GM19463 (cell line): ENCODE measurements around the gene NAA40.
A peak's percentile ranks its signal among the peaks of the same experiment; 100 is the strongest.
"Not testable (repeated sequence)": the region's sequence is repeated elsewhere in the genome, so short reads cannot be mapped to it uniquely, and the experiment has no call there.

Experiments
- ATAC-seq: cut with Tn5 transposase; IDR thresholded peaks from one replicate; pipeline ENCODE4 v1.9.1; 2021; ENCODE audit warnings: mild to moderate bottlenecking, moderate library complexity; ENCODE audit not compliant: unreplicated experiment

NAA40 gene

DNA sequence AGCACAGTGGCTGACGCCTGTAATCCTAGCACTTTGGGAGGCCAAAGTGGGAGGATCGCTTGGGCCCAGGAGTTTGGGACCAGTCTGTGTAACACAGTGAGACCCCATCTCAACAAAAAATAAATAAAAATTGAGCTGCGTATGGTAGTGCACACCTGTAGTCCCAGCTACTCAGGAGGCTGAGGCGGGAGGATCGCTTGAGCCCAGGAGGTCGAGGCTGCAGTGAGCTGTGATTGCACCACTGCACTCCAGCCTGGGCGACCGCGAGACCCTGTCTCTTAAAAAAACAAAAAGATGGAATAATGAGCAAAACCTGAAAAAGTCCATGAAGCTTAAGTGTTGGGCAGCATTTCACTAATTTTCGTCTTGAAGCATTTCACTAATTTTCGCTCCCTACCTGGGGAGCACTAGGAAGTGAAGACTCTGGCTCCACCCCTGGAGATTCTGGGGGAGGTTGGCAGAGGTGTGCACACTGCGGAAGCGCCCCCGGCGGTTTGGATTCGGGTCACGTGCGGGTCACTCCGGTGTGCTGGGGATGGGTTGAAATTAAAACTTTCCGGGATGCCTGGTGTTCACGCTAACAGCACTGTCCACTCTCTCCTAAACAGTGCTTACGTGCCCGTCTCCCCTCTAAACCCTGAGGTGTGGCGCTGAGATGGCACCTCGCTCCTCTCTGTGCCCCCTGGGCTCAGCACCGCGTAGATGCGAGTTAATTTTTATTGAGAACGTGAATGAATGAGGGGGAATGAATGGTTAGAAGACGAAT, 906 bp upstream of the NAA40 start:
- peak; percentile 12 for ATAC-seq

DNA sequence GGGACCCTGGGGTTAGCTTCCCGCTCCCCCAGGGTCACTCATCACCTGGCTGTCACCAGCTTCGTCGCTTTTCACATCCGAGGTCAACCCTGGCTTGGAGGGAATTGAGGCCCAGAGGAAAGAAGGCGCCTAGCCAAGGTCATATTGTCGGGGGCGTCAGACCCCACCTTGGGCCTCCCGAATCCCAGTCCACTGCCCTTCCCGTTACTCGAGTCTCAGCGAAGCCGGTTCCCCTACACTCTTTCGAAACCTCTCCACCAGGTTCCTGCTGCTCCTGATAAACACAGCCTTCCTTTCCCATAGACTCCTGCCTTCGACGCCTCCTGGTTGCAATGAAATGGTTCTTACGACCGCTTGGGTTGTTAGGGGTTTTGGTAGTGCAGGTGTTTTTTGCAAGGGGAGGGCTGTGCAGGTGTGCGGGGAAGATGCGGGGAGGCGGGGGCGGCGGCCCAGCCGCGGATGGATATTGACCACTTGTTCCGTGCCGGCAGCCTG, 642 bp downstream of the NAA40 start:
- no peak for ATAC-seq

- ATAC-seq, result no peak
Measured at GRCh38 chr11:63940786-63941185, 2.0 kb downstream of the NAA40 start.

- ATAC-seq, result no peak
Measured at GRCh38 chr11:63941901-63942300, 3.1 kb downstream of the NAA40 start.

DNA sequence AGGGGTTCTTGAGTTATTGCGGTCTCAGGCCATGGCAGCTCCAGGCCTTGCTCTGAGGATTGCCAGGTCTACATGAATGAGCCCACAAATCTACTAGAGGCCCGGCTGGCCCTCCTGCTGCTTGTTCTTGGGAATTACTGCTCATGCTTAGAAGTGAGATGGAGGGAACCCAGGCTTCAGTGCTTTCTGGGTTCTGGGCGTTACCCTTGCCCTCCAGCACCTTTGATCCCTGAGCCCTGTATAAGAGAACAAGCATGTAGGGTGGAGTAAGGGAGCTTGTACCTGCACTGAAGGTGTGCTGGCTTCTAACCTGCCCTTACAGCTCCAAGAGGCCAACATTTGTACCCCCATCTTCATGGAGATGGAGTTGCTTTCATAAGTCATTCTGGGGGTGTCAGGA, 4.0 kb downstream of the NAA40 start:
- ATAC-seq, result no peak

GRCh38 chr11:63944987-63945386, 6.2 kb downstream of the NAA40 start:
- ATAC-seq, result no peak

DNA sequence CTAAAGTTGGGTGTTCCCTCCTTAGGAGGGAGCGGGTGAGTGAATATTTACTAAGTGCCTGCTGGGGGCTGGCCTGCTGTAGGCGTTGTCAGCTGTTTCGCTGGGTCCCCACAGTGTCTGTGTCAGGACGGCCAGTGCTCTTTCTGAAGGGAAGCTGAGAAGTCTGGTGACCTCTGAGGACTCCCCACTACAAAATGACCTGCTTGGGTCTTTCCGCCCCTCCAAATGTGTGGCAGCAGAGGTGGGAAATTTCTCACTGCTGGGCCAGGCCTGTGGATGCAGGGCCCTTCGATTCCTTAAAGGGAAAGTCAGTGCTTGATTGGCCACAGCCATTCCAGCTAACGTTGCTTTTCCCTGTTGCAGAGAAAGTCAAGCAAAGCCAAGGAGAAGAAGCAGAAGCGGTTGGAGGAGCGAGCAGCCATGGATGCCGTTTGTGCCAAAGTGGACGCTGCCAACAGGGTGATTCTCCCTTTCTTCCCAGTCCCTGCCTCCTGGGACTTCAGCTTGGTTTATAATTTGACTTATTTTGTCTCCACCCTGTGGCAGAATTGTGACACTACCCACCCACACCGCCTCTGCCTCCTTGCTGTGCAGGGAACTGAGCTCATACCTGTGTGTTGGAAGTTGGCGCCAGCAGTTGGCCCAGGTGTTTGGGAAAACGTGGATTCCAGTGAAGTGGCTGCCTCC, 6.8 kb downstream of the NAA40 start:
- no peak for ATAC-seq

DNA sequence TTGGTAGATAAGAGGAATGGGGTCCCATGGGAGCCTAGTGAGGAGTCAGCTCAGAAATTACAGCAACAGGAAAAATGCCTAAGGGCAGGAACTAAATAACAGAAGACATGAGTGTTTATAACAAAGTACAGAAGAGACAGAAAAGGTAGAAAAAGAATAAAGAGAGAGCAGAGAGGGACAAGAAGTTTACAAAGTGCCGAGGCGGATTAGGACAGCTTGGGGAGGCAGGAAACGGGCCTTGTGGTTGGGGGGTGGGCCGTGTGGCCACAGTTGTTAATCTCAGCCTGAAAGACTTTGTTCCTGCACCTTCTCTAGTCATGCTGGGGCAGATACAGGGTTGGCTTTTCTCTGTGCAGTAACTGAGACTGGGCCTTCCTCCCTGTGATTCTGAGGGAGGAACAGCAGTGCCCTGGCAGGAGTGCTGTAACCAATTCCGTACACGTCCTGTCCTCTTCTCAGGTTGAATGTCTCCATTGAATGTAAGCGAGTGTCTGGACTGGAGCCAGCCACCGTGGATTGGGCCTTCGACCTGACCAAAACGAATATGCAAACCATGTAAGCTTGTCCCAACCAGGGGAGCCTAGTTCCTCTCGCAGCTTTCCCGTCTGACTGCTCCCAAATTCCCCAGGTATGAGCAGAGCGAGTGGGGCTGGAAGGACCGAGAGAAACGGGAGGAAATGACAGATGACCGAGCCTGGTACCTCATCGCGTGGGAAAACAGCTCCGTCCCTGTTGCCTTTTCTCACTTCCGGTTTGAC, 13.2 kb downstream of the NAA40 start:
- ATAC-seq, result no peak

DNA sequence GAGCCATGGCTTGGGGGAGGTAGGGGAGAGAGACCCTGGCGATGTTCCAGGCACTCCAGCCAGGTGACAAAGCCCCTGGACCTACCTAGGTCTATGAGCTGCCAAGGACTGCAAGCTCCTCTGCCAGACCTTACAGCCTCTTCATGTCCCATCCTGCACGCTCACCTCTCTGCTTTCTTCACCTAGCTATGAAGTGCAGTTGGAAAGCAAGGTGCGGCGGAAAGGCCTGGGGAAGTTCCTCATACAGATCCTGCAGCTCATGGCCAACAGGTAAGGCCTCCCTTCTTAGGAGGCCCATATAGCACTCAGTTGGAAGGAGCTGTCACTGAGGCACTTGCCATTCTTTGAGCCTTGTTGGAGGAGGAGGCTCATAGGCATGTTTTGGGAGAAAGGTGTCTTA, 13.8 kb downstream of the NAA40 start:
- no peak for ATAC-seq

- ATAC-seq, result no peak
Measured at GRCh38 chr11:63958008-63958407, 19.2 kb downstream of the NAA40 start.

DNA sequence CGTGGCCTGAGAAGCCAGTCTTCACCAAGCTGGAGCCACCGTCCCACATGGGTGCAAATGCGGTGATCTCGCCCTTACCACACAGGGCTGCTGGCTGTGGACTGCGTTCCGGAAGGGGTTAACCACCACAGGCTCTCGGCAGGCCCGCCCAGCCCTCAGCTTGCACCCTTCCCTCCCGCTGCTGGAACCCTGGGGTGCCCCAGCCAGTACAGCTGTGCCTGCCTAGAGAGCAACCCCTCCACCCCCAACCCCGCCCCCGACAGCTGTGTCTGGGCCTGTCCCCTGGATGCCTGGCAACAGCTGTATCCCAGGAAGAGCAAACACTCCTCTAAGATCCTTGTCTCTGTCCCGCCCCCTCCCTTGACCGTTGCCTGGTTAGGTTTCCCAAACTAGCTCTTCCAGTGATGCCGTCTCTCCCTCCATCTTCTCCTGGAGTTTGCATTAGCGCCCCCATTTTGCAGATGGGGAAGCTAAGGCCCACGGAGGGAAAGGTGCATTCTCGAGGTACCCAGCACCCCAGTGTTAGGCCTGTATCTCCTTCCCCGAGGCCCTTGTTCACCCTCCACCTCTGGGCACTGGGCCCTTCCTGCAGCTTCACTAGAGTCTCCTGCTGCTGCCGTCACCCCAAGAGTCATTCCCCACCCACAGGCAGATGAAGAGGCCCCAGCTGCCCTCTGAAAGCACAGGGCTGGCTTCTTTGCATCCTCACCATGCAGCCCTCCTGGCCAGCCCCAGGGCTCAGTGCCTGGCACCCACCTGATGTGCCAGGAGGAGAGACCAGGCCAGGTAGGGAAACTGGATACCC, 23.0 kb downstream of the NAA40 start:
- ATAC-seq, result no peak

- not testable (repeated sequence) for ATAC-seq
Measured at GRCh38 chr11:63963895-63964294, 25.1 kb downstream of the NAA40 start.

DNA sequence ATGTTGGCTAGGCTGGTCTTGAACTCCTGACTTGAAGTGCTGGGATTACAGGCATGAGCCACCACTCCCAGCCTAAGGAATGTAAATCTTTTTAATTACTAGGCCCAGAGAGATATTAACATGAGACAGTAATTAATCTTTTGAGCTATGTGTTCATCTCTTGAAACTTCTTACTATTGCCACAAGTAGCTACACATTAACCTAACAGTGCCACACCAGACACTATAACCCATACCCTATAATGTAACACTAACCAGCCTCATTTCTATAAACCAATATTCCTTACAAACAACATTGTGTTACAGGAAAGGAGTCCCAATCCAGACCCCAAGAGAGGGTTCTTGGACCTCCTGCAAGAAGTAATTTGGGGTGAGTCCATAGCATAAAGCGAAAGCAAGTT, 27.6 kb downstream of the NAA40 start:
- no peak for ATAC-seq

DNA sequence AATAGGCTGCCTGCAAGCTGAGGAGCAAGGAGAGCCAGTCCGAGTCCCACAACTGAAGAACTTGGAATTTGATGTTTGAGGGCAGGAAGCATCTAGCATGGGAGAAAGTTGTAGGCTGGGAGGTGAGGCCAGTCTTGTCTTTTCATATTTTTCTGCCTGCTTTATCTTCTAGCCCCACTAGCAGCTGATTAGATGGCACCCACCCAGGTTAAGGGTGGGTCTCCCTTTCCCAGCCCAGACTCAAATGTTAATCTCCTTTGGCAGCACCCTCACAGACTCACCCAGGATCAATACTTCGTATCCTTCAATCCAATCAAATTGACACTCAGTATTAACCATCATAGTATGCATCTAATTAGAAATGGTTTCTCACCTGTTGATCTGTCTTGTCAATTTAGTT, 30.7 kb downstream of the NAA40 start:
- ATAC-seq, result no peak

GRCh38 chr11:63970902-63971301, 32.1 kb downstream of the NAA40 start:
- ATAC-seq, result no peak

DNA sequence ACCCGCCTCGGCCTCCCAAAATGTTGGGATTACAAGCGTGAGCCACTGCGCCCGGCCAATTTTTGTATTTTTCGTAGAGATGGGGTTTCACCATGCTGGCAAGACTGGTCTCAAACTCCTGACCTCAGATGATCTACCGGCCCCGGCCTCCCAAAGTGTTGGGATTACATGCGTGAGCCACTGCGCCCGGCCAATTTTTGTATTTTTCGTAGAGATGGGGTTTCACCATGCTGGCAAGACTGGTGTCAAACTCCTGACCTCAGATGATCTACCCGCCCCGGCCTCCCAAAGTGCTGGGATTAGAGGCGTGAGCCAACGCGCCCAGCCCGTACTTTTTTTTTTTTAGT, 35.1 kb downstream of the NAA40 start:
- not testable (repeated sequence) for ATAC-seq

- peak; percentile 98 for ATAC-seq
Measured at GRCh38 chr11:63974259-63975143, 35.7 kb downstream of the NAA40 start, which contains the start of gene COX8A. COX8A (plus strand) TSS chr11:63974620; CDS start chr11:63974681, 61 bp downstream.

DNA sequence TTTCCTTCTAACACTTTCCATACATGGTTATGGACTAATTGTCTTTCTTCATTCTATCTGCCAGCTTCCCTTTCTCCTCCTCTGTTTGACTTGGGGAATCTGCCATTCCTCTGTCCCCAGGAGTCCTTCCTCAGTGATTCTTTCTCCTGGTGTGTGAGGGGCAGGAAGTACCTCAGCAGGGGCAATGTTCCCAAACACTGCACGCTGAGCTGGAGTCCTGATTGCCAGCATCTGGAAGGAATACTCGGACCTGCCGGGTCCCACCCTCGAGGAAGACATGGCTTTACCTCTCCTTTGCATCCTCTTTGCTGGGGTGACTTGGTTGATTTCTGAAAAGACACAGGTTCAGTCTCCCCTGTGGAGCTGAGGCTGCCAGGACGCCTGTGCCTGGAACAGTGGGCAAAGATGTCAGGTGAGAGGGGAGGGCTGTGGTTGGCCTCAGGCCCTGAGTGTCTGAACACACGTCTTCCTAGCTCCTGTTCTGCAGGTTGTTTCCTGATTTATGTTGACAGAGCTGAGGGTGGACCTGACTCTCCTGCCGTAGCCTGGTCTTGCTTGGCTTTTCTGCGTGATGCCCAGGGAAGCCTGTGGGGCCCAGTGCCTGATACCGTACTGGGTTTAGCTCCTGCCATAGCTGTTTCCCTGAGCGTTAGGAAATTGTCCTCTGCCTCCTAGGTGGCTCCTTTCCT, 39.9 kb downstream of the NAA40 start:
- no peak for ATAC-seq

DNA sequence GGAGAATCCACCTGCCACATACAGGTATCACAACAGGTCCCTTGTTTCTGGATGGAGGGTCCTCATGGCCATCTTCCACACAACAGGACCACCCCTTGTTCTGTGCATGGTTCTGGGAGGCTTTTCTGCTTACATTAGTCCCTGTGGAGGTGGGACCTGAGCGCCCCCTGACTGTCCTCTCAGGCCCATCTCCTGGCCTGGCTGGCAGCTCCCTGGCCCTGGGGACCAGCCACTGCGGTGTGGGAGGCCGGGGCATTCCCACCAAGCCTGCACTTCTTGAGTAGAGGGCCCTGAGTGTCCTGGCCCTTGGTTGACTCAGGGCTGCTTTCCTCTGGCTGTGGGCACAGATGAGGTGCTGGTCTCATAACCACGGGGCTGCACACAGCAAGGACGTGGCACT, 40.6 kb downstream of the NAA40 start:
- ATAC-seq, result no peak
